ENCODE measurements around the gene CAMTA1.
"Not testable (repeated sequence)": the region's sequence is repeated elsewhere in the genome, so short reads cannot be mapped to it uniquely, and the experiment has no call there.

The CAMTA1 gene

DNA sequence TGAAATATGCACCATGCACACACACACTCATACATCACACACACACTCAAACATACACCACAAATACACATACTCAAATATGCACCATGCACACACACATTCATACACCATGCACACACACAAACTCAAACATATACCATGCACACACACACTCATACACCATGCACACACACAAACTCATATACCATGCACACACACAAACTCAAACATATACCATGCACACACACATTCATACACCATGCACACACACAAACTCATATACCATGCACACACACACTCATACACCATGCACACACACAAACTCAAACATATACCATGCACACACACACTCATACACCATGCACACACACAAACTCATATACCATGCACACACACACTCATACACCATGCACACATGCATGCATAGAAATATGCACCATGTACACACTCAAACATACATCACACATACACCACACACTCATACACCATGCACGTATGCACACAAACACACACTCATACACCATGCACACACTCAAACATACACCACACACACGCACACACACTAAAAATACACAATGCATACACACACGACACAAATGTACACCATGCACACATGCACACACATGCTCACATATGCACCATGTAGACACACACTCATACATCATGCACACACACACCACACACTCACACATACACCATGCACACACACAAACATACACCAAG lies 362.5 kb downstream of the CAMTA1 start:
- H3K27me3 Mint-ChIP-seq, ATAC-seq, H3K36me3 Mint-ChIP-seq, H3K9me3 Mint-ChIP-seq, H3K27ac Mint-ChIP-seq, H3K4me1 Mint-ChIP-seq, H3K4me3 Mint-ChIP-seq: not testable (repeated sequence)

- ATAC-seq, result no peak
These were observed 364.0 kb downstream of the CAMTA1 start for GRCh38 chr1:7149080-7149838.

GRCh38 chr1:7150724-7151280 lies 365.5 kb downstream of the CAMTA1 start:
- Mint-ChIP-seq H3K27me3 (peaks cover 22% of the 10 kb centered on the region), H3K9me3 (no peaks in the 10 kb centered on the region), H3K36me3 (no peaks in the 10 kb centered on the region), H3K27ac (no peak overlapping the region), H3K4me3 (no peak overlapping the region), H3K4me1 (no peaks in the 10 kb centered on the region)
- no peak for ATAC-seq

More at GRCh38 chr1:7149080-7149838, 364.0 kb downstream of the CAMTA1 start:
- no peak overlapping the region for H3K27ac Mint-ChIP-seq
- peaks cover 13% of the 10 kb centered on the region for H3K27me3 Mint-ChIP-seq
- H3K4me3 Mint-ChIP-seq, result no peak overlapping the region
- no peaks in the 10 kb centered on the region for H3K36me3 Mint-ChIP-seq
- no peaks in the 10 kb centered on the region for H3K9me3 Mint-ChIP-seq
- H3K4me1 Mint-ChIP-seq, result no peaks in the 10 kb centered on the region

DNA sequence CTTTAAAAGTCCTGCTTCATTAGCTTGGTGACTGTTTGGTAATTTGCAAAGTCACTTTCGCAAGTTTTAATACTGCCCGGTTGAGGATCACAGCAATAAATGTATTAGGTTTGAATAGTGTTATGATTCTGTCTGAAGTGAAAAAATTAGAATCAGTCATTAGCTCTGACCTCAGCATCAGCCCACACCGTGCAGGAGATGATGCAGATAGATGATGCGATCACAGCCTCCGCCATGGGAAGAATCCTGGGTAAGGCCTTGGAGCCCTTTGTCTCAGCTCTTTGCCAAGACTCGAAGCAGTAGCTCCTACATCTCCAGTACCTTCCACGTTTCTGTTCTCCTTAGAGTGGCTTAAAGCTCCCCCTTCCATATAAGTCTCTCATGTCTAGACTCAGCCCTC lies 366.7 kb downstream of the CAMTA1 start:
- Mint-ChIP-seq H3K4me1 (no peaks in the 10 kb centered on the region), H3K36me3 (no peaks in the 10 kb centered on the region), H3K9me3 (no peaks in the 10 kb centered on the region), H3K27me3 (peaks cover 22% of the 10 kb centered on the region), H3K4me3 (no peak overlapping the region), H3K27ac (no peak overlapping the region)
- ATAC-seq, result no peak

- Mint-ChIP-seq H3K4me3 (no peak overlapping the region), H3K27ac (no peak overlapping the region), H3K4me1 (no peaks in the 10 kb centered on the region), H3K27me3 (peaks cover 22% of the 10 kb centered on the region), H3K9me3 (no peaks in the 10 kb centered on the region), H3K36me3 (no peaks in the 10 kb centered on the region)
- no peak for ATAC-seq
These were observed 367.4 kb downstream of the CAMTA1 start for GRCh38 chr1:7152655-7153054.

DNA sequence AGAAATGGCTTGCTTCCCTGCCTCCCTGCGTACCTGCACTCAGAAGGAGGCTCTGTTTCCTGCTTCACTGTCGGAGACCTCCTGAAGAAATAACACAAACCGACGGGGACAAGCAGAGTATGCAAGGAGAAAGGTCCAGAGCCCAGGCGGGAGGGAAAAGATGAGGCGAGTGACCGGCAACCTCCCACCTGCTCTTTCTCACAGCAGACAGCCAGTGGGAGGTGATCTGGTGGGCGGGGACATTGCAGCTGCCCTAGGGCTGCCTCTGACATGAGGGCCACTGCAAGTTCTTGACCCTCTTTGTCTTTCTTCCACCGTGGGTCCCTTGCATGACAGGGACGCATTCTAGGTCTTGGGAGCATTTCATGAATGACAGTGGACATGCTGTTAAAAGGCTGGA lies 368.2 kb downstream of the CAMTA1 start:
- ATAC-seq, result no peak
- no peaks in the 10 kb centered on the region for H3K9me3 Mint-ChIP-seq
- no peaks in the 10 kb centered on the region for H3K4me1 Mint-ChIP-seq
- H3K36me3 Mint-ChIP-seq, result no peaks in the 10 kb centered on the region
- H3K27me3 Mint-ChIP-seq, result peaks cover 22% of the 10 kb centered on the region
- no peak overlapping the region for H3K4me3 Mint-ChIP-seq
- no peak overlapping the region for H3K27ac Mint-ChIP-seq

- H3K4me3 Mint-ChIP-seq, result no peak overlapping the region
These were observed 374.0 kb downstream of the CAMTA1 start for GRCh38 chr1:7159116-7159781.

DNA sequence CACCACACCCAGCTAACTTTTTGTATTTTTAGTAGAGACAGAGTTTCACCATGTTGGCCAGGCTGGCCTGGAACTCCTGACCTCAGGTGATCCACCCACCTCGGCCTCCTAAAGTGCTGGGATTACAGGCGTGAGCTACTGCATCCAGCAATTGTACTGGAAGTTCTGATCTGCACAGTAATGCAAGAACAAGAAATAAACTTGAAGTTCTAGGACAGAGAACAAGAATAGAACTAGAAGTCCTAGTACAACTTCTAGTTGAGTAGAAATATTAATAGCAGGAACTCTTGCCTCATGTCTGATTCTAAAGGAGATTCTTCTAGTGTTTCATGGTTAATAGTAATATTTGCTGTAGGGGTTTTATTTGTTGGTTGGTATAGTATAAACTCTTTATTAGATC lies 383.3 kb downstream of the CAMTA1 start:
- H3K4me1 Mint-ChIP-seq, H3K4me3 Mint-ChIP-seq, ATAC-seq, H3K9me3 Mint-ChIP-seq, H3K36me3 Mint-ChIP-seq, H3K27ac Mint-ChIP-seq: not testable (repeated sequence)
- H3K27me3 Mint-ChIP-seq, result peaks cover 37% of the 10 kb centered on the region

More at GRCh38 chr1:7159116-7159781, 374.0 kb downstream of the CAMTA1 start:
- H3K27me3 Mint-ChIP-seq, result peaks cover 38% of the 10 kb centered on the region
- ATAC-seq, result no peak
- H3K4me1 Mint-ChIP-seq, result no peaks in the 10 kb centered on the region
- H3K9me3 Mint-ChIP-seq, result peaks cover 21% of the 10 kb centered on the region
- no peaks in the 10 kb centered on the region for H3K36me3 Mint-ChIP-seq
- no peak overlapping the region for H3K27ac Mint-ChIP-seq

DNA sequence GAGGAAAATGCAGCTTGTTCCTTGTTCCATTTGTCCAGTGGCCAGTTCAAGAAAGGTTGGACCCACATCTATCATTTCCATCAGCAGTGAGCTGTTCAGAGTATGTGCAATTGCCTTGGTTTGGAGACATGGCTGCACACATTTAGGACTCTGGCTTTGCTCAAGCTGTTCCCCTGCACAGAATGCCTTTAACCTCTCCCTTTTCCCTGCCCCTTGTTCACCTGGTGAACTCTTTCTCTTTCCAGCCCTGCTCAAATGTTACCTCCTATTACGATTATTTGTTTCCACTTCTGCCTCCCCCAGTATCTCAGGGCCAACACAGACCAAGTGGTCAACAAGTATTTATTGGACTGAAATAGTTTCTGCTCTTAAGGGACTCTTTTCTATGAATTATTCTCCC lies 385.9 kb downstream of the CAMTA1 start:
- Mint-ChIP-seq H3K27me3 (peaks cover 46% of the 10 kb centered on the region), H3K4me1 (no peaks in the 10 kb centered on the region), H3K9me3 (peaks cover 5% of the 10 kb centered on the region), H3K4me3 (no peak overlapping the region), H3K36me3 (no peaks in the 10 kb centered on the region), H3K27ac (no peak overlapping the region)
- ATAC-seq, result no peak

- H3K27ac Mint-ChIP-seq, result no peak overlapping the region
- H3K36me3 Mint-ChIP-seq, result no peaks in the 10 kb centered on the region
- peaks cover 5% of the 10 kb centered on the region for H3K9me3 Mint-ChIP-seq
- H3K4me3 Mint-ChIP-seq, result no peak overlapping the region
- ATAC-seq, result no peak
- H3K4me1 Mint-ChIP-seq, result no peaks in the 10 kb centered on the region
- H3K27me3 Mint-ChIP-seq, result peaks cover 50% of the 10 kb centered on the region
These were observed 386.3 kb downstream of the CAMTA1 start for GRCh38 chr1:7171574-7171973.

DNA sequence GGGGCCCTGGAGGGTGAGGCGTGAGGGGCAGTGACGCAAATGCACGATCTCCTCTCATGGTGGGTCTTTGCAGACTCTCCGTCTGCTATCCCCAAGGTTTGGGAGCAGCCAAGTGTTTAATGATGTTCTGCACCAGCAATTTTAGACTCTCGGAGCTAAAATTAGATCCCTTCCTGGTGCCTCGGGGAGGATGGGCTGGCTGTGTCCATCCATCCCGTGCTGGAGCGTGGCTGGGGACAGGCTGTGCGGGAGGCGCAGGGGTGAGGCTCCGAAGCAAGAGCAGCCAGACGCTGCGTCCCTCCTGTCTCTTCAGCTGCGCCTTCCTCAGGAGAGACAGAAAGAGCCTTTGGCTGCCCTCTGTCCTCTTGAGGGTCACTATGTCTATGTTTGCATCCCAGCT lies 387.6 kb downstream of the CAMTA1 start:
- ATAC-seq, result no peak
- H3K9me3 Mint-ChIP-seq, result peaks cover 17% of the 10 kb centered on the region
- peaks cover 62% of the 10 kb centered on the region for H3K27me3 Mint-ChIP-seq

GRCh38 chr1:7174561-7174960 lies 389.3 kb downstream of the CAMTA1 start:
- Mint-ChIP-seq H3K9me3 (peaks cover 22% of the 10 kb centered on the region), H3K27ac (no peak overlapping the region), H3K4me1 (no peaks in the 10 kb centered on the region), H3K27me3 (peaks cover 69% of the 10 kb centered on the region), H3K4me3 (no peak overlapping the region), H3K36me3 (no peaks in the 10 kb centered on the region)
- ATAC-seq, result no peak

More for the DNA sequence above, 387.6 kb downstream of the CAMTA1 start:
- H3K36me3 Mint-ChIP-seq, result no peaks in the 10 kb centered on the region
- H3K4me1 Mint-ChIP-seq, result no peaks in the 10 kb centered on the region
- no peak overlapping the region for H3K4me3 Mint-ChIP-seq
- no peak overlapping the region for H3K27ac Mint-ChIP-seq

- no peaks in the 10 kb centered on the region for H3K36me3 Mint-ChIP-seq
- ATAC-seq, result no peak
These were observed 390.0 kb downstream of the CAMTA1 start for GRCh38 chr1:7174980-7175906.

DNA sequence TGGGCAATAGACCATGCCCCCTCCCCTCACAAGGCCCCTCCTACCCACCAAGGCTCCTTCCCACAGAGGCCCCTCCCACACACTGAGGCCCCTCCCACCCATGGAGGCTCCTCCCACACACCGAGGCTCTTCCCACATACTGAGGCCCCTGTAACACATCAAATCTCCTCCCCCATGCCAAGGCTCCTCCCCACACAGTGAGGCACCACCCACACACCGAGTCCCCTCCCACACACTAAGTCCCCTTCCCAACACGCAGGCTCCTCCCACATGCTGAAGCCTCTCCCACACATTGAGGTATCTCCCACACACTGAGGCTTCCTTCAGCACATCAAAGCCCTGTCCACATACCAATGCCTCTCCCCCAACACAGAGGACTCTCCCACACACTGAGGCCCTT lies 391.8 kb downstream of the CAMTA1 start:
- Mint-ChIP-seq H3K4me1 (no peaks in the 10 kb centered on the region), H3K4me3 (no peak overlapping the region), H3K27me3 (peaks cover 51% of the 10 kb centered on the region), H3K36me3 (no peaks in the 10 kb centered on the region), H3K9me3 (peaks cover 22% of the 10 kb centered on the region), H3K27ac (no peak overlapping the region)
- no peak for ATAC-seq

More at GRCh38 chr1:7174980-7175906, 390.0 kb downstream of the CAMTA1 start:
- no peaks in the 10 kb centered on the region for H3K4me1 Mint-ChIP-seq
- H3K9me3 Mint-ChIP-seq, result peaks cover 26% of the 10 kb centered on the region
- H3K27me3 Mint-ChIP-seq, result peaks cover 69% of the 10 kb centered on the region
- no peak overlapping the region for H3K27ac Mint-ChIP-seq
- H3K4me3 Mint-ChIP-seq, result no peak overlapping the region
